ENCODE results near the gene SRP68.
"Not testable (repeated sequence)": the region's sequence is repeated elsewhere in the genome, so short reads cannot be mapped to it uniquely, and the experiment has no call there.

The SRP68 gene

GRCh38 chr17:76063875-76064546 lies 8.3 kb downstream of the SRP68 start:
- Histone ChIP-seq H3K9ac (ENCODE audit: low read length) (no peak overlapping the region), H3K36me3 (ENCODE audit: control insufficient read depth, insufficient read depth, low read length) (peaks cover 23% of the 10 kb centered on the region), H2BK15ac (replicated peaks; ENCODE audit: low read depth) (no peak overlapping the region), H3K79me1 (ENCODE audit: low read length) (no peaks in the 10 kb centered on the region), H2BK5ac (ENCODE audit: low read length) (no peak overlapping the region), H3K4me2 (ENCODE audit: low read length) (no peak overlapping the region), H2AK5ac (ENCODE audit: low read length) (no peak overlapping the region), H3K79me2 (ENCODE audit: control insufficient read depth, insufficient read depth, low read length) (no peaks in the 10 kb centered on the region), H2BK120ac (ENCODE audit: low read depth, low read length) (no peak overlapping the region), H4K8ac (ENCODE audit: low read depth, low read length) (no peak overlapping the region), H3K27ac (ENCODE audit: low read depth, low read length) (no peak overlapping the region), H3K18ac (ENCODE audit: low read length) (no peak overlapping the region), H3K23ac (ENCODE audit: low read length) (no peak overlapping the region), H3K4me1 (ENCODE audit: control insufficient read depth, low read depth, low read length) (no peaks in the 10 kb centered on the region), H3K4ac (ENCODE audit: low read depth, low read length) (no peak overlapping the region), H4K5ac (ENCODE audit: low read length) (no peak overlapping the region), H3K56ac (ENCODE audit: low read length) (no peak overlapping the region), H3K4me3 (ENCODE audit: low read length) (no peak overlapping the region), H3K27me3 (ENCODE audit: insufficient read depth, low read length, poor library complexity) (no peaks in the 10 kb centered on the region)
- no CpG with 5 or more reads among the region's 15 CpGs for WGBS (ENCODE audit: extremely low coverage, insufficient coverage, low lambda C conversion rate)
- DNase-seq: no peak

- not testable (repeated sequence) for H3K4ac ChIP-seq (ENCODE audit: low read depth, low read length); H2AK5ac ChIP-seq (ENCODE audit: low read length); H3K4me1 ChIP-seq (ENCODE audit: control insufficient read depth, low read depth, low read length); H3K27ac ChIP-seq (ENCODE audit: low read depth, low read length); H3K79me1 ChIP-seq (ENCODE audit: low read length); H3K9ac ChIP-seq (ENCODE audit: low read length); H2BK15ac ChIP-seq (replicated peaks; ENCODE audit: low read depth); H4K5ac ChIP-seq (ENCODE audit: low read length); H3K4me2 ChIP-seq (ENCODE audit: low read length); H3K4me3 ChIP-seq (ENCODE audit: low read length); H3K27me3 ChIP-seq (ENCODE audit: insufficient read depth, low read length, poor library complexity); H2BK5ac ChIP-seq (ENCODE audit: low read length); H3K23ac ChIP-seq (ENCODE audit: low read length); DNase-seq; H4K8ac ChIP-seq (ENCODE audit: low read depth, low read length); H3K18ac ChIP-seq (ENCODE audit: low read length); H3K79me2 ChIP-seq (ENCODE audit: control insufficient read depth, insufficient read depth, low read length); H2BK120ac ChIP-seq (ENCODE audit: low read depth, low read length); H3K56ac ChIP-seq (ENCODE audit: low read length)
- WGBS (ENCODE audit: extremely low coverage, insufficient coverage, low lambda C conversion rate): no CpG with 5 or more reads among the region's 6 CpGs
- H3K36me3 ChIP-seq (ENCODE audit: control insufficient read depth, insufficient read depth, low read length): peaks cover 16% of the 10 kb centered on the region
Measured at GRCh38 chr17:76058264-76058663, 14.1 kb downstream of the SRP68 start.

- Histone ChIP-seq H3K4me2 (ENCODE audit: low read length) (no peak overlapping the region), H3K23ac (ENCODE audit: low read length) (no peak overlapping the region), H3K79me1 (ENCODE audit: low read length) (no peaks in the 10 kb centered on the region), H3K36me3 (ENCODE audit: control insufficient read depth, insufficient read depth, low read length) (peaks cover 16% of the 10 kb centered on the region), H3K4me3 (ENCODE audit: low read length) (no peak overlapping the region), H4K5ac (ENCODE audit: low read length) (no peak overlapping the region), H3K56ac (ENCODE audit: low read length) (no peak overlapping the region), H2BK120ac (ENCODE audit: low read depth, low read length) (no peak overlapping the region), H3K4ac (ENCODE audit: low read depth, low read length) (no peak overlapping the region), H3K9ac (ENCODE audit: low read length) (no peak overlapping the region), H3K4me1 (ENCODE audit: control insufficient read depth, low read depth, low read length) (no peaks in the 10 kb centered on the region), H3K27me3 (ENCODE audit: insufficient read depth, low read length, poor library complexity) (no peaks in the 10 kb centered on the region), H4K8ac (ENCODE audit: low read depth, low read length) (no peak overlapping the region), H3K79me2 (ENCODE audit: control insufficient read depth, insufficient read depth, low read length) (no peaks in the 10 kb centered on the region), H3K27ac (ENCODE audit: low read depth, low read length) (no peak overlapping the region), H2AK5ac (ENCODE audit: low read length) (no peak overlapping the region), H2BK15ac (replicated peaks; ENCODE audit: low read depth) (no peak overlapping the region), H2BK5ac (ENCODE audit: low read length) (no peak overlapping the region), H3K18ac (ENCODE audit: low read length) (no peak overlapping the region)
- no peak for DNase-seq
- WGBS (ENCODE audit: extremely low coverage, insufficient coverage, low lambda C conversion rate): 100% methylated on average over 1 of the region's 3 CpGs
Measured at GRCh38 chr17:76056882-76057281, 15.4 kb downstream of the SRP68 start.

- Histone ChIP-seq H2BK120ac (ENCODE audit: low read depth, low read length) (no peak overlapping the region), H3K4me3 (ENCODE audit: low read length) (no peak overlapping the region), H3K18ac (ENCODE audit: low read length) (no peak overlapping the region), H2BK5ac (ENCODE audit: low read length) (no peak overlapping the region), H3K36me3 (ENCODE audit: control insufficient read depth, insufficient read depth, low read length) (peaks cover 17% of the 10 kb centered on the region), H4K8ac (ENCODE audit: low read depth, low read length) (no peak overlapping the region), H3K9ac (ENCODE audit: low read length) (no peak overlapping the region), H3K27ac (ENCODE audit: low read depth, low read length) (no peak overlapping the region), H3K4me2 (ENCODE audit: low read length) (no peak overlapping the region), H3K4ac (ENCODE audit: low read depth, low read length) (no peak overlapping the region), H3K23ac (ENCODE audit: low read length) (no peak overlapping the region), H4K5ac (ENCODE audit: low read length) (no peak overlapping the region), H2BK15ac (replicated peaks; ENCODE audit: low read depth) (no peak overlapping the region), H3K56ac (ENCODE audit: low read length) (no peak overlapping the region), H3K27me3 (ENCODE audit: insufficient read depth, low read length, poor library complexity) (no peaks in the 10 kb centered on the region), H3K4me1 (ENCODE audit: control insufficient read depth, low read depth, low read length) (no peaks in the 10 kb centered on the region), H2AK5ac (ENCODE audit: low read length) (no peak overlapping the region), H3K79me1 (ENCODE audit: low read length) (no peaks in the 10 kb centered on the region), H3K79me2 (ENCODE audit: control insufficient read depth, insufficient read depth, low read length) (no peaks in the 10 kb centered on the region)
- DNase-seq: no peak
- no CpG with 5 or more reads among the region's 4 CpGs for WGBS (ENCODE audit: extremely low coverage, insufficient coverage, low lambda C conversion rate)
Measured at GRCh38 chr17:76054112-76054476, 18.2 kb downstream of the SRP68 start.

GRCh38 chr17:76053246-76054111 lies 18.8 kb downstream of the SRP68 start:
- Histone ChIP-seq H2BK15ac (replicated peaks; ENCODE audit: low read depth) (no peak overlapping the region), H3K36me3 (ENCODE audit: control insufficient read depth, insufficient read depth, low read length) (peaks cover 18% of the 10 kb centered on the region), H3K4me2 (ENCODE audit: low read length) (no peak overlapping the region), H4K5ac (ENCODE audit: low read length) (no peak overlapping the region), H2BK5ac (ENCODE audit: low read length) (no peak overlapping the region), H3K27me3 (ENCODE audit: insufficient read depth, low read length, poor library complexity) (no peaks in the 10 kb centered on the region), H2BK120ac (ENCODE audit: low read depth, low read length) (no peak overlapping the region), H3K9ac (ENCODE audit: low read length) (no peak overlapping the region), H3K79me2 (ENCODE audit: control insufficient read depth, insufficient read depth, low read length) (no peaks in the 10 kb centered on the region), H3K4ac (ENCODE audit: low read depth, low read length) (no peak overlapping the region), H3K79me1 (ENCODE audit: low read length) (no peaks in the 10 kb centered on the region), H3K27ac (ENCODE audit: low read depth, low read length) (no peak overlapping the region), H3K56ac (ENCODE audit: low read length) (no peak overlapping the region), H2AK5ac (ENCODE audit: low read length) (no peak overlapping the region), H3K23ac (ENCODE audit: low read length) (no peak overlapping the region), H3K4me1 (ENCODE audit: control insufficient read depth, low read depth, low read length) (no peaks in the 10 kb centered on the region), H4K8ac (ENCODE audit: low read depth, low read length) (no peak overlapping the region), H3K4me3 (ENCODE audit: low read length) (no peak overlapping the region), H3K18ac (ENCODE audit: low read length) (no peak overlapping the region)
- no CpG with 5 or more reads among the region's 17 CpGs for WGBS (ENCODE audit: extremely low coverage, insufficient coverage, low lambda C conversion rate)
- DNase-seq: no peak
